OCI-LY7 (cell line): Measurements from ENCODE around the gene SIK3. TPM values are rescaled to one million over a fixed set of nuclear protein-coding genes. Genes with fewer than 3 reads are reported as not detected.

Source experiments
- BruUV-seq: library from RNA; stranded (reverse); fragments of 400-500 nt; replicated peaks from 2 replicates; lab custom pipeline; 2021; lab: Mats Ljungman, UMichigan
- CTCF ChIA-PET: fragments of 300-600 bp; sonication (Branson Sonifier 250); formaldehyde crosslinking; loops from one replicate; lab custom pipeline; 2022; ENCODE audit warnings: antibody characterized with exemption; ENCODE audit not compliant: unreplicated experiment; lab: Charles Lee
- POLR2A ChIA-PET: fragments of 300-600 bp; sonication (Branson Sonifier 250); formaldehyde crosslinking; loops from one replicate; lab custom pipeline; 2022; ENCODE audit warnings: antibody characterized with exemption; lab: Charles Lee
- DNase-seq: peaks from one replicate; pipeline ENCODE4 v3.0.0-alpha.2; 2015; ENCODE audit warnings: low spot score
- H2AFZ ChIP-seq: fragments of 200-600 bp; sonication (generic), shearing (Covaris generic); 2 replicates; pipeline ENCODE4 v1.6.1; 2014; ENCODE audit warnings: mild to moderate bottlenecking, antibody characterized with exemption, low read length, moderate library complexity
- H3K27ac ChIP-seq: fragments of 200-600 bp; sonication (generic); 2 replicates; pipeline ENCODE4 v1.5.1; 2014; ENCODE audit warnings: mixed run types, low read depth, mild to moderate bottlenecking, moderate library complexity, low read length, inconsistent platforms; ENCODE audit not compliant: poor library complexity, severe bottlenecking
- H3K36me3 ChIP-seq: fragments of 200-600 bp; sonication (generic); 2 replicates; pipeline ENCODE4 v1.6.1; 2014; ENCODE audit warnings: mild to moderate bottlenecking, antibody characterized with exemption, low read length, moderate library complexity, mixed read lengths; ENCODE audit not compliant: insufficient read depth
- H3K4me1 ChIP-seq: fragments of 200-600 bp; sonication (generic); 2 replicates; pipeline ENCODE4 v1.5.1; 2014; ENCODE audit warnings: mild to moderate bottlenecking, low read length; ENCODE audit not compliant: insufficient read depth, poor library complexity, severe bottlenecking
- H3K4me2 ChIP-seq: fragments of 200-600 bp; sonication (generic); 2 replicates; pipeline ENCODE4 v1.6.1; 2014; ENCODE audit warnings: mild to moderate bottlenecking, low read length
- H3K4me3 ChIP-seq: fragments of 200-600 bp; sonication (generic); 2 replicates; pipeline ENCODE4 v1.5.1; 2014; ENCODE audit warnings: mild to moderate bottlenecking, low read depth, low read length; ENCODE audit not compliant: poor library complexity, severe bottlenecking
- H3K79me2 ChIP-seq: fragments of 200-600 bp; sonication (generic); 2 replicates; pipeline ENCODE4 v1.6.1; 2016; ENCODE audit warnings: low read depth, mild to moderate bottlenecking, low read length, moderate library complexity, mixed read lengths; ENCODE audit not compliant: insufficient read depth
- H3K9me2 ChIP-seq: fragments of 200-600 bp; sonication (generic); 2 replicates; pipeline ENCODE4 v1.6.1; 2016; ENCODE audit warnings: mild to moderate bottlenecking, low read length, mixed read lengths; ENCODE audit not compliant: insufficient read depth
- H3K9me3 ChIP-seq: fragments of 200-600 bp; sonication (generic); 2 replicates; pipeline ENCODE4 v1.6.1; 2014; ENCODE audit warnings: mild to moderate bottlenecking, mixed run types, low read length, mixed read lengths
- H4K20me1 ChIP-seq: fragments of 200-600 bp; sonication (generic); 2 replicates; pipeline ENCODE4 v1.6.1; 2014; ENCODE audit warnings: mild to moderate bottlenecking, antibody characterized with exemption, low read length, moderate library complexity, mixed read lengths; ENCODE audit not compliant: insufficient read depth
- EZH2phosphoT487 ChIP-seq: fragments of 200-600 bp; sonication (generic); IDR thresholded peaks from 2 replicates; pipeline ENCODE4 v1.6.1; 2018; ENCODE audit warnings: low read depth, borderline replicate concordance, mild to moderate bottlenecking, mixed run types, antibody characterized with exemption, low read length, moderate library complexity, mixed read lengths
- intact Hi-C: fragments of 100-400 bp; cut with micrococcal nuclease; formaldehyde crosslinking; loops from one replicate; pipeline ENCODE4 v1.10.0; 2022; ENCODE audit not compliant: unreplicated experiment
- total RNA-seq, 2 experiments: library from RNA; depleted of rRNA in 1 of 2; stranded (reverse); fragments of >200 nt in 1 of 2; shearing (Covaris generic) in 1 of 2; gene quantifications; 2 replicates each; pipeline ENCODE4 v1.2.3, GENCODE V29; 2014 to 2022
- TF ChIP-seq, protein P1 (sequence below): fragments of 200-600 bp; sonication (generic); conservative IDR thresholded peaks from 2 replicates; pipeline ENCODE4 v1.5.1; 2014; ENCODE audit warnings: mild to moderate bottlenecking, antibody characterized with exemption, low read length, moderate library complexity, mixed read lengths

Gene SIK3
- total RNA-seq, 2 experiments from 2014 or later, result 29.3 to 72.9 TPM

DNA sequence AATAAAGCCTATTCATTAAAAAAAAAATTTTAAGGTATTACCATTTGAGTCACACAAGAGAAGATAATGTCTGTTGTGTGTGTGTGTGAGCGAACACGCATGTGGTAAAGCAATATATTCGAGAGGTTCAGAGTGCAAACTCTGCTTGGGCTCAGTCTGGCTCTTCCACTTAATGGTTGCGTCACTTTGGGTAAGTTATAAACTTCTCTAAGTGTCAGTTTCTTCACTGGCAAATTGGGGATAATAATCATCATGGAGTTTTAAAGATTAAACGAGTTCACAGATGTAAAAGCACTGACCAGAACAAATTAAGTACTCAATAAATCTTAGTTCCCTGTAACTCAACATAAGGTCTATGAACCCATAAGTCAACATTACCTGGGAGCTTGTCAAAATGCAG is 37.0 kb downstream of the SIK3 start:
- Histone ChIP-seq H3K4me3 (no peak overlapping the region), H3K36me3 (no peaks in the 10 kb centered on the region), H3K79me2 (peaks cover 89% of the 10 kb centered on the region), H4K20me1 (peaks cover 22% of the 10 kb centered on the region; the same call in 1 of the 2 replicates), H2AFZ (no peak overlapping the region), H3K9me3 (no peaks in the 10 kb centered on the region), H3K9me2 (no peaks in the 10 kb centered on the region), H3K4me1 (peaks cover 25% of the 10 kb centered on the region), H3K27ac (no peak overlapping the region), H3K4me2 (no peak overlapping the region)
- TF ChIP-seq EZH2phosphoT487, result no peak
- no peak for DNase-seq
- no TSS peak for BruUV-seq
- intact Hi-C loops, result no loop called here
- POLR2A ChIA-PET, result no interaction called here
- CTCF ChIA-PET, result no interaction called here

DNA sequence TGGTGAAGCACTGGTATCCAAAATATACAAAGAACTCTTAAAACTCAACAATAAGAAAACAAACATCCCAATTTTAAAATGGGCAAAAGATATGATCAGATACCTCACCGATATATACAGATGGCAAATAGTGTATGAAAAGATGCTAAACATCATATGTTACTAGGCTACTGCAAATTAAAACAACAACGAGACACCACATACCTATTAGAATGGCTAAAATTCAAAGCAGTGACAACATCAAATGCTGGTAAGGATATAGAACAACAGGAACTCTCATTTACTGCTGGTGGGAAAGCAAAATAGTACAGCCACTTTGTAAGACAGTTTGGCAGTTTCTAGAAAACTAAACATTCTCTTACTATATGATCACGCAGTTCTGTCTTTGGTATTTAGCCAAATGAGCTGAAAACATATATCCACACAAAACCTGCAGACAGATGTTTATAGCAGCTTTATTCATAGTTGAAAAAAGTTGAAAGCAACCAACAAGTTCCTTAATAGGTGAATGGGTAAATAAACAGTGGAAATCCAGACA is 38.5 kb downstream of the SIK3 start:
- no peak overlapping the region for H3K27ac ChIP-seq
- no peaks in the 10 kb centered on the region for H3K9me2 ChIP-seq
- CTCF ChIA-PET, result interaction anchor here (0.9 kb wide), 1 partner anchor 18 kb away, joined by 4 read pairs; no protein-coding TSS in a partner anchor
- H3K4me3 ChIP-seq, result no peak overlapping the region
- H3K9me3 ChIP-seq, result no peaks in the 10 kb centered on the region
- POLR2A ChIA-PET, result interaction anchor here (0.6 to 1.7 kb wide), 5 partner anchors 9 to 177 kb away, joined by 3 to 11 read pairs (median 5); no protein-coding TSS in a partner anchor
- no peak overlapping the region for H3K4me2 ChIP-seq
- no peaks in the 10 kb centered on the region for H3K36me3 ChIP-seq
- TF ChIP-seq, protein P1, sequence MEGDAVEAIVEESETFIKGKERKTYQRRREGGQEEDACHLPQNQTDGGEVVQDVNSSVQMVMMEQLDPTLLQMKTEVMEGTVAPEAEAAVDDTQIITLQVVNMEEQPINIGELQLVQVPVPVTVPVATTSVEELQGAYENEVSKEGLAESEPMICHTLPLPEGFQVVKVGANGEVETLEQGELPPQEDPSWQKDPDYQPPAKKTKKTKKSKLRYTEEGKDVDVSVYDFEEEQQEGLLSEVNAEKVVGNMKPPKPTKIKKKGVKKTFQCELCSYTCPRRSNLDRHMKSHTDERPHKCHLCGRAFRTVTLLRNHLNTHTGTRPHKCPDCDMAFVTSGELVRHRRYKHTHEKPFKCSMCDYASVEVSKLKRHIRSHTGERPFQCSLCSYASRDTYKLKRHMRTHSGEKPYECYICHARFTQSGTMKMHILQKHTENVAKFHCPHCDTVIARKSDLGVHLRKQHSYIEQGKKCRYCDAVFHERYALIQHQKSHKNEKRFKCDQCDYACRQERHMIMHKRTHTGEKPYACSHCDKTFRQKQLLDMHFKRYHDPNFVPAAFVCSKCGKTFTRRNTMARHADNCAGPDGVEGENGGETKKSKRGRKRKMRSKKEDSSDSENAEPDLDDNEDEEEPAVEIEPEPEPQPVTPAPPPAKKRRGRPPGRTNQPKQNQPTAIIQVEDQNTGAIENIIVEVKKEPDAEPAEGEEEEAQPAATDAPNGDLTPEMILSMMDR, result no peak
- peaks cover 25% of the 10 kb centered on the region for H3K4me1 ChIP-seq
- BruUV-seq, result no TSS peak
- no peak overlapping the region for H2AFZ ChIP-seq
- peaks cover 22% of the 10 kb centered on the region; the same call in 1 of the 2 replicates for H4K20me1 ChIP-seq
- intact Hi-C loops, result no loop called here
- peaks cover 84% of the 10 kb centered on the region for H3K79me2 ChIP-seq
- DNase-seq, result no peak

DNA sequence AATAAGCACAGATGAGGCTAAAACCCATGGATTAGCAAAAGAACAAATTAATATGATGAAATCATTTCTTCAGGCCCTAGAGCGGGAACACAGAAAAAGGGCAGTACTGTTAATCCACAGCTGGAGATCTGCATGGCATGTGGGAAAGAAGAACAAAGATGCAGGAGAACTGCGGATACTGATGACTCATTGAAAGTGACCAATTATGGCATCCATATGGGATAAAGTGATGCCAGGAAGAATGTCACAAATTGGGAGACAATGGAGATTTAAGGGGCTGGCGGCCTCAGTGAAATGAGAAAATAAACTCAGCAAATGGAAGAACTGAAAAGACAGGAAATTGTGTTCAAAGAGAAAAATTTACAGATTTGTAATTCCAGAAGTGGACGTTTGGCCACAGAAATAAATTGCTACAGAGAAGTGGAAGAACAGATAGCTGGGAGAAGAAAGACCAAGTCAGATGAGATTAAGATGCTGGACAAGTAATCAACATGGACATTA is 39.4 kb downstream of the SIK3 start:
- TF ChIP-seq, protein P1, result no peak
- TF ChIP-seq EZH2phosphoT487, result no peak
- no peaks in the 10 kb centered on the region for H3K9me3 ChIP-seq
- BruUV-seq, result no TSS peak
- DNase-seq, result no peak
- H3K4me2 ChIP-seq, result no peak overlapping the region
- ChIA-PET CTCF (no interaction called here), POLR2A (interaction anchor here (1.0 to 1.7 kb wide), 4 partner anchors 8 to 100 kb away, joined by 3 to 11 read pairs (median 4); no protein-coding TSS in a partner anchor)
- no peak overlapping the region for H3K27ac ChIP-seq
- intact Hi-C loops, result no loop called here
- no peaks in the 10 kb centered on the region for H3K9me2 ChIP-seq
- H3K4me3 ChIP-seq, result no peak overlapping the region
- H3K36me3 ChIP-seq, result no peaks in the 10 kb centered on the region
- H4K20me1 ChIP-seq, result peaks cover 14% of the 10 kb centered on the region; the same call in 1 of the 2 replicates
- H3K79me2 ChIP-seq, result peaks cover 80% of the 10 kb centered on the region
- H2AFZ ChIP-seq, result no peak overlapping the region
- peaks cover 16% of the 10 kb centered on the region for H3K4me1 ChIP-seq
